ENCODE results near the gene RSPO3. TPM values are rescaled to one million over a fixed set of nuclear protein-coding genes. Genes with fewer than 3 reads are reported as not detected.

The RSPO3 gene
- total RNA-seq, 1 experiment from 2014 or later = not detected

DNA sequence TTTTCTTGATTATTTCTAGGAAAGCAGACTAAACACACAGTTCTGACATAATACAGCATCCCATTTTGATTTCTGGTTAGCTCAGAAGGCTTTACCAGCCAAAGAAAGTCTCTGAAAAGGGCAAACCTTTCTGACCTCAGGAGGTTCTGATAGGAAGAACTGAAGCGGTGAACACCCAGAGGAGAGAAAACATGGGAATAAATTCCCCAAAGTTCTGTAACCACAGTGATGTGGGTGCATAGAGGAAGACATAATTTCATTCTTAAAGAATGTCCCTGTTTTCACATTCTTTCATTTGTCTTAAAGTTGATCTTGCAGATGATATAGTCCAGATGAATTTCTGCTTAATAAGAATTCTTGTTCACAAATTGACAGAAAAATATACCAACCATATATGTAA, 60.3 kb downstream of the RSPO3 start (continued):
- TF ChIP-seq EZH2 (IDR thresholded peaks at IDR 0.05) = no peak
- TF ChIP-seq, protein P1, sequence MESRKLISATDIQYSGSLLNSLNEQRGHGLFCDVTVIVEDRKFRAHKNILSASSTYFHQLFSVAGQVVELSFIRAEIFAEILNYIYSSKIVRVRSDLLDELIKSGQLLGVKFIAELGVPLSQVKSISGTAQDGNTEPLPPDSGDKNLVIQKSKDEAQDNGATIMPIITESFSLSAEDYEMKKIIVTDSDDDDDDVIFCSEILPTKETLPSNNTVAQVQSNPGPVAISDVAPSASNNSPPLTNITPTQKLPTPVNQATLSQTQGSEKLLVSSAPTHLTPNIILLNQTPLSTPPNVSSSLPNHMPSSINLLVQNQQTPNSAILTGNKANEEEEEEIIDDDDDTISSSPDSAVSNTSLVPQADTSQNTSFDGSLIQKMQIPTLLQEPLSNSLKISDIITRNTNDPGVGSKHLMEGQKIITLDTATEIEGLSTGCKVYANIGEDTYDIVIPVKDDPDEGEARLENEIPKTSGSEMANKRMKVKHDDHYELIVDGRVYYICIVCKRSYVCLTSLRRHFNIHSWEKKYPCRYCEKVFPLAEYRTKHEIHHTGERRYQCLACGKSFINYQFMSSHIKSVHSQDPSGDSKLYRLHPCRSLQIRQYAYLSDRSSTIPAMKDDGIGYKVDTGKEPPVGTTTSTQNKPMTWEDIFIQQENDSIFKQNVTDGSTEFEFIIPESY (IDR thresholded peaks at IDR 0.05; ENCODE audit: extremely low read depth, insufficient replicate concordance, low read length) = no peak

DNA sequence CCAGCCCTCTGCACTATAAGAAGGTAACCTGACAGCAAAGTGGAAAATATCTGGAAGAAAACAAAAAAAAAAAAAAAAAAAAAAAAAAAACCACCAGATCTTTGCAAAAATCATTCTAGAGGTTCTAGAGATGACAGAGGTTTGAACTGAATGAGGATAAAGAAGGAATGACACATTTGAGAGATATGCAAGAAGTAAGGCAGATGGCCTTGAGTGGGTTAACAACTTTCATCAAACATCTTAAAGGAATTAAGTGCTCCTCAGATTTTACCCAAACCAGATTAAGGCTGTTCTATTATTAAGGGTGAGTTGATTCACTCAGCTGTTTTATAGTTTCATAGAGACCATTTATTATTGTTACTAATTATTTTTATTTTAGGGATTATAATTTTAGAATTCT, 62.0 kb downstream of the RSPO3 start:
- Histone ChIP-seq H3K4me3 (replicated peaks in 1 of 2; ENCODE audit: low read depth in 1 of 2, low read length in 2 of 2) (no peak overlapping the region), H3K9me3 (ENCODE audit: control insufficient read depth in 1 of 2, insufficient read depth in 1 of 2, low read depth in 1 of 2, low read length in 2 of 2) (no peaks in the 10 kb centered on the region), H3K9me2 (ENCODE audit: insufficient read depth) (no peaks in the 10 kb centered on the region), H2AFZ (ENCODE audit: low read depth, low read length, poor library complexity, severe bottlenecking) (no peak overlapping the region), H3K27ac (ENCODE audit: low read depth, low read length) (no peak overlapping the region), H3K36me3 (ENCODE audit: control insufficient read depth in 1 of 2, insufficient read depth in 2 of 2, low read length in 2 of 2) (no peaks in the 10 kb centered on the region), H3K4me2 (ENCODE audit: low read length) (no peak overlapping the region), H3K9ac (ENCODE audit: low read length) (no peak overlapping the region), H3K27me3 (ENCODE audit: insufficient read depth, low read length) (no peaks in the 10 kb centered on the region), H3K79me2 (ENCODE audit: insufficient read depth, low read length) (no peaks in the 10 kb centered on the region), H4K20me1 (ENCODE audit: insufficient read depth) (no peaks in the 10 kb centered on the region), H3K4me1 (ENCODE audit: control insufficient read depth in 1 of 2, insufficient read depth in 2 of 2, low read length in 2 of 2) (no peaks in the 10 kb centered on the region)
- POLR2A ChIA-PET = no interaction called here
- no TSS peak for BruUV-seq (replicated peaks)
- RAD21 ChIA-PET (ENCODE audit: low non-redundant PET in 1 of 2, low total read pairs in 2 of 2, uncharacterized antibody in 2 of 2, unreplicated experiment in 2 of 2) = no interaction called here
- TF ChIP-seq ATF3 (IDR thresholded peaks at IDR 0.05) (no peak), FOSL1 (IDR thresholded peaks at IDR 0.05; ENCODE audit: low read depth) (no peak), ZNF274 (IDR thresholded peaks at IDR 0.05; ENCODE audit: low read depth, low read length) (no peak), SRF (IDR thresholded peaks at IDR 0.05; ENCODE audit: low read depth) (no peak)
- intact Hi-C loops (cut with micrococcal nuclease) = no loop called here
- CTCF ChIA-PET = interaction anchor here (1.6 kb wide), 1 partner anchor 10 kb away, joined by 5 read pairs; no protein-coding TSS in a partner anchor
- ATAC-seq (no peak), DNase-seq (ENCODE audit: low read depth, low spot score) (no peak)

DNA sequence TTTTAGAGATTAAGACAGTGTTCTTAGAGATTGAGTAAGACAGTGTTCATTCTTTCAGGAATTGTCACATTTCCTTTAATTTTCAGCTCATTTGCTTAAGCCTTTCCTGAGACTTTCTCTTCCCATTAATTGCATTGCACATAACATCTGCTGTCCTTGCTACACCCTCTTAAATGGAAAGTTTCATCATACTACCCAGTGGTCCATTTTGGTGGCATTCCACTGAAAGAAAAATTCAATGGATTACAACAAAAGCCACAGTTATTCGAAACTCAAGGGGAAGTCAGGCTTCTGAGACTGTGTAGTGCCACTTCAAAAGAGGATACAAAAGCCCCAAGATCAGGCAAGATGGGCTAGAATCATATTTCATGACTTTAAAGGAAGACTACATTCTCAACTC, 64.0 kb downstream of the RSPO3 start:
- ATAC-seq (no peak), DNase-seq (ENCODE audit: low read depth, low spot score) (no peak)
- Histone ChIP-seq H3K79me2 (ENCODE audit: insufficient read depth, low read length) (no peaks in the 10 kb centered on the region), H3K9me3 (ENCODE audit: control insufficient read depth in 1 of 2, insufficient read depth in 1 of 2, low read depth in 1 of 2, low read length in 2 of 2) (no peaks in the 10 kb centered on the region), H3K4me3 (replicated peaks in 1 of 2; ENCODE audit: low read depth in 1 of 2, low read length in 2 of 2) (no peak overlapping the region), H3K36me3 (ENCODE audit: control insufficient read depth in 1 of 2, insufficient read depth in 2 of 2, low read length in 2 of 2) (no peaks in the 10 kb centered on the region), H3K27me3 (ENCODE audit: insufficient read depth, low read length) (no peaks in the 10 kb centered on the region), H3K9me2 (ENCODE audit: insufficient read depth) (no peaks in the 10 kb centered on the region), H3K4me2 (ENCODE audit: low read length) (no peak overlapping the region), H3K27ac (ENCODE audit: low read depth, low read length) (no peak overlapping the region), H3K9ac (ENCODE audit: low read length) (no peak overlapping the region), H2AFZ (ENCODE audit: low read depth, low read length, poor library complexity, severe bottlenecking) (no peak overlapping the region), H4K20me1 (ENCODE audit: insufficient read depth) (no peaks in the 10 kb centered on the region), H3K4me1 (ENCODE audit: control insufficient read depth in 1 of 2, insufficient read depth in 2 of 2, low read length in 2 of 2) (no peaks in the 10 kb centered on the region)
- no TSS peak for BruUV-seq (replicated peaks)
- ChIA-PET POLR2A (no interaction called here), CTCF (no interaction called here), RAD21 (ENCODE audit: low non-redundant PET in 1 of 2, low total read pairs in 2 of 2, uncharacterized antibody in 2 of 2, unreplicated experiment in 2 of 2) (no interaction called here)
- intact Hi-C loops (cut with micrococcal nuclease) = no loop called here
- TF ChIP-seq CBX3 (IDR thresholded peaks at IDR 0.05; ENCODE audit: low read depth) (no peak), ZFX (IDR thresholded peaks at IDR 0.05) (no peak), SRF (IDR thresholded peaks at IDR 0.05; ENCODE audit: low read depth) (no peak), TCF7L2 (IDR thresholded peaks at IDR 0.05; ENCODE audit: borderline replicate concordance, extremely low read depth, insufficient read depth, insufficient read length) (no peak), ATF3 (IDR thresholded peaks at IDR 0.05) (no peak), CTCF (IDR thresholded peaks at IDR 0.05 in 2 of 3, conservative IDR thresholded peaks at IDR 0.05 in 1 of 3; ENCODE audit: borderline replicate concordance in 1 of 3, insufficient read depth in 1 of 3, low read depth in 2 of 3, low read length in 2 of 3) (no peak), SP1 (IDR thresholded peaks at IDR 0.05; ENCODE audit: low read depth) (no peak)
- TF ChIP-seq, protein P1 (IDR thresholded peaks at IDR 0.05; ENCODE audit: extremely low read depth, insufficient replicate concordance, low read length) = no peak
